HEK293T (cell line): ENCODE data around the gene KIZ.

ENCODE experiments used
- CTBP1 ChIP-seq: fragments of 450-650 bp; IDR thresholded peaks from 2 replicates; pipeline ENCODE4 v1.6.1; 2016; ENCODE audit warnings: borderline replicate concordance
- SUZ12 ChIP-seq: fragments of 450-650 bp; IDR thresholded peaks from 2 replicates; pipeline ENCODE4 v1.6.1; 2016; ENCODE audit warnings: mild to moderate bottlenecking

GRCh38 chr20:21157006-21157405 is 31.1 kb downstream of the KIZ start:
- TF ChIP-seq SUZ12 (no peak), CTBP1 (no peak)
